Suppressor macrophage (primary cell): Measurements from ENCODE around the gene BRIP1.
"Not testable (repeated sequence)": the region's sequence is repeated elsewhere in the genome, so short reads cannot be mapped to it uniquely, and the experiment has no call there.

Experiments used
- DNase-seq, 4 experiments: peaks; one replicate each; pipeline ENCODE4 v3.0.0-alpha.2; 2020 to 2022

Gene BRIP1

GRCh38 chr17:61694095-61694494 is 169.2 kb downstream of the BRIP1 start:
- DNase-seq: no peak

- peak; percentile 25 to 68 (median 64) for DNase-seq
These were observed 173.6 kb downstream of the BRIP1 start for GRCh38 chr17:61689610-61690180.

- no peak for DNase-seq
These were observed 175.6 kb downstream of the BRIP1 start for GRCh38 chr17:61687769-61688168.

GRCh38 chr17:61686113-61686512 is 177.2 kb downstream of the BRIP1 start:
- DNase-seq: no peak

- no peak for DNase-seq
These were observed 178.5 kb downstream of the BRIP1 start for GRCh38 chr17:61684818-61685217.

- no peak for DNase-seq
These were observed 179.2 kb downstream of the BRIP1 start for GRCh38 chr17:61684172-61684571.

- DNase-seq: no peak
These were observed 179.9 kb downstream of the BRIP1 start for GRCh38 chr17:61683466-61683865.

GRCh38 chr17:61680921-61681320 is 182.4 kb downstream of the BRIP1 start:
- no peak for DNase-seq

- DNase-seq: no peak
These were observed 185.0 kb downstream of the BRIP1 start for GRCh38 chr17:61678339-61678738.

GRCh38 chr17:61677150-61677811 is 186.0 kb downstream of the BRIP1 start:
- not testable (repeated sequence) for DNase-seq

- not testable (repeated sequence) for DNase-seq
These were observed 186.8 kb downstream of the BRIP1 start for GRCh38 chr17:61676522-61676921.

- not testable (repeated sequence) for DNase-seq
These were observed 188.7 kb downstream of the BRIP1 start for GRCh38 chr17:61674609-61675008.

GRCh38 chr17:61673019-61673897 is 190.1 kb downstream of the BRIP1 start:
- not testable (repeated sequence) for DNase-seq

GRCh38 chr17:61672140-61672539 is 191.2 kb downstream of the BRIP1 start:
- DNase-seq: no peak

GRCh38 chr17:61670691-61671090 is 192.6 kb downstream of the BRIP1 start:
- DNase-seq: no peak

- no peak for DNase-seq
These were observed 193.8 kb downstream of the BRIP1 start for GRCh38 chr17:61669522-61669921.

GRCh38 chr17:61668486-61668885 is 194.8 kb downstream of the BRIP1 start:
- no peak for DNase-seq

GRCh38 chr17:61666406-61667088 is 196.8 kb downstream of the BRIP1 start:
- not testable (repeated sequence) for DNase-seq

GRCh38 chr17:61663310-61663709 is 200.0 kb downstream of the BRIP1 start:
- no peak for DNase-seq

- DNase-seq: no peak
These were observed 200.6 kb downstream of the BRIP1 start for GRCh38 chr17:61662741-61663140.

- DNase-seq: no peak
These were observed 201.1 kb downstream of the BRIP1 start for GRCh38 chr17:61662186-61662585.

- DNase-seq: no peak
These were observed 202.4 kb downstream of the BRIP1 start for GRCh38 chr17:61660746-61661485.
